Measurements from ENCODE around the gene L1TD1.
A peak's percentile ranks its signal among the peaks of the same experiment; 100 is the strongest.
"Not testable (repeated sequence)": the region's sequence is repeated elsewhere in the genome, so short reads cannot be mapped to it uniquely, and the experiment has no call there.

Gene L1TD1

GRCh38 chr1:62194651-62195544, at the start of gene L1TD1:
Gene L1TD1, plus strand, starts transcription at chr1:62194849. Its CDS starts 11,780 bp downstream, at chr1:62206629.
- FAIRE-seq (no peak), DNase-seq (ENCODE audit: extremely low spot score, insufficient read length, low read depth) (no peak)

DNA sequence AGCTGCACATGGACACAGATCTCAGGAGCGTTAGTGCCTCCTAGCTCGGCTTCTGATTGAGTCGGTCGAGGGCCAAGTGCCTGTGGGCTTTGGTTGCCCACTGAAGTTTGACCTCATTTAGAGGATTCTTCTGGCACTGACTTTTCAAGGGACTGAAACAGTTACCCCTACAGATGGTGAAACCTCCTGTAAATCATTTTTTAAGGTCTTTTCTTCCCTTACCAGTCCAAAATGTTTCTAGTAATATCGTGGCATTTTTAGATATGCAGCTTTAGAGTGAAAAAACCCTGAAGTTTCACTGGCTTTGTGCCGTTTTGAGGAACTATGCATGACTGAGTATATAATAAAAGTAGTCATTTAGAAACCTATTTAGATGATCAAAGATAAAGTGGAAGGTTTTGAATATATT, 34.7 kb upstream of the L1TD1 start:
- FAIRE-seq = peak; percentile 81
- peak; percentile 11 for DNase-seq (ENCODE audit: extremely low spot score, insufficient read length, low read depth)

- no peak for FAIRE-seq
- no peak for DNase-seq (ENCODE audit: extremely low spot score, insufficient read length, low read depth)
These were observed 32.9 kb upstream of the L1TD1 start for GRCh38 chr1:62161711-62162110.

GRCh38 chr1:62170380-62170779, 24.3 kb upstream of the L1TD1 start:
- not testable (repeated sequence) for DNase-seq (ENCODE audit: extremely low spot score, insufficient read length, low read depth); FAIRE-seq

GRCh38 chr1:62175568-62176179, 19.0 kb upstream of the L1TD1 start:
- peak; percentile 61 for FAIRE-seq
- peak; percentile 28 for DNase-seq (ENCODE audit: extremely low spot score, insufficient read length, low read depth)

DNA sequence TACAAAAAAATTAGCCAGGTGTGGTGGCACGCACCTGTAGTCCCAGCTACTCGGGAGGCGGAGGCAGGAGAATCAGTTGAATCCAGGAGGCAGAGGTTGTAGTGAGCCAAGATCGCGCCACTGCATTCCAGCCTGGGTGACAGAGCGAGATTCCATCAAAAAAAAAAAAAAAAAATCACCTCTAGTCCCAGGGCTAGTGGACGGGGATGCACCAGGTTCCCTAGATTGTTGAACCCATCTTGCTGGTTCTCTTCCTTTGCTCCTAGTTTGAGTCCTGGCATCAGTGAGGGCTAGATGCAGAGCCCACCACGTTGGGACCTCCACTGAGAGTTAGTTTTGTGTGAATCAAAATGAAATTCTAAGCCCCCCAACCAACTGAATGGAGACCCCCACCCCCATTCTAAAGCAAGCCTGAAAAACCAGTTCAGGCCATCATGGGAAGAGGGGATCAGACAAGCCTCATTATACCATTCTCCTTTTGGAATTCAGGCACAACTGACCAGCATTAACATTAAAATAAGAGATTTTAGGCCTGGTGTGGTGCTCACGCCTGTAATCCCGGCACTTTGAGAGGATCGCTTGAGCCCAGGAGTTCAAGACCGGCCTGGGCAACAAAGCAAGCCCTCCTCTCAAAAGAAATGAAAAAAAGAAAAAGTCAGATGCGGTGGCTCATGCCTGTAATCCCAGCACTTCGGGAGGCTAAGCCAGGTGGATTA, 17.9 kb upstream of the L1TD1 start:
- no peak for DNase-seq (ENCODE audit: extremely low spot score, insufficient read length, low read depth)
- FAIRE-seq = no peak

DNA sequence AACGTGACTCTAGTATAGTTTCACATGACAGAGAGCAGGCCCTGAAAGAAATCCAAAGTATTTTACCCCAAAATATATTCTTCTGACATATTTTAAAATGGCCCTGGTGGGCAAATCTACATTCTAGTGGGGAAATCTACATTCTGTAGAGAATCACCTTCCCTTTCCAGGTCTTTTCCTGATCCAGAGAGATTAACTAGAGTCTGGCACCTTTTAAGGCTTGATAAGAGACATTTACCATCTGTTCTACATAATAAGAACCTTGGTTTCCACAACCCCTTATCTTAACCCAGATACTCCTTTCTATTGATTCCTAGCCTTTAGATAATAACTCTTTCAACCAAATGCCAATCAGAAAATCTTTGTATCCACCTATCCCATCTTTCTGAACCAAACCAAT, 17.0 kb upstream of the L1TD1 start:
- DNase-seq (ENCODE audit: extremely low spot score, insufficient read length, low read depth) = no peak
- no peak for FAIRE-seq

- FAIRE-seq (no peak), DNase-seq (ENCODE audit: extremely low spot score, insufficient read length, low read depth) (no peak)
These were observed 16.3 kb upstream of the L1TD1 start for GRCh38 chr1:62178372-62178771.

DNA sequence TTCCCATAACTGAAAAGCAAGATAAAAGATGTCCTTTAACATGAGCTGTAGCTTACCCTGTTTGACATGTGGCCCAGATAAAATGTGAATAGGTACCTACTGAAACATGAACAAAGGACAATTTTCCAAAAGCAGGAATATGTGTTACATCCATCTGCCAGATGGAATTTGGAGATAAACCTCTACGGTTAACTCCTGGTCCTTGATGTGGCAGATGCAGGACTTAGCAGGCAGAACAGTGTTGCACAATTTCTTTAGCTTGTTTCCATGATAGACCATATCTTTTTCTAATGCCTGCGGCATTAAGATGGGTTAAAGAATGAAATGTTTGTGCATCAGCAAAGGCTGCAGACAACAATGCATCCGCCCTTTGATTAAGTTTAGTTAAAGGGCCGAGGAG, 14.6 kb upstream of the L1TD1 start:
- not testable (repeated sequence) for DNase-seq (ENCODE audit: extremely low spot score, insufficient read length, low read depth); FAIRE-seq

- DNase-seq (ENCODE audit: extremely low spot score, insufficient read length, low read depth) (no peak), FAIRE-seq (no peak)
These were observed 14.0 kb upstream of the L1TD1 start for GRCh38 chr1:62180639-62181038.

GRCh38 chr1:62181532-62181931, 13.1 kb upstream of the L1TD1 start:
- FAIRE-seq = no peak
- DNase-seq (ENCODE audit: extremely low spot score, insufficient read length, low read depth) = no peak

DNA sequence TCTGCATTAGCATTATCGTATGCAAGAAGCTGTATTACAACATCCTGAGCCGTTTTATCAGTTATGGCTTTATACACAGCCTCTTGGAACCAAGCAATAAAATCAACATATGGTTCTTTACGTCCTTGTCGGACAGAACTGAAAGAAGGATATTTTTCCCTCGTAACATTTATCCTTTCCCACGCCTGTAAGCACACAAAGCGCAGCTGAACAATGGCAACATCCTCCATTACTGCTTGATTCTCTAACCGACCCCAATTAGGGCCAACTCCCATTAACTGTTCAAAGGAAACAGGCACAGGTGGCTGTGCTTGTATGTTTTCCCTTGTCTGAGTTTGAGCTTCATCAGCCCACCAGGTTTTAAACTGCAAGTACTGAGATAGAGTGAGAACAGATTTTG, 12.5 kb upstream of the L1TD1 start:
- not testable (repeated sequence) for DNase-seq (ENCODE audit: extremely low spot score, insufficient read length, low read depth); FAIRE-seq

DNA sequence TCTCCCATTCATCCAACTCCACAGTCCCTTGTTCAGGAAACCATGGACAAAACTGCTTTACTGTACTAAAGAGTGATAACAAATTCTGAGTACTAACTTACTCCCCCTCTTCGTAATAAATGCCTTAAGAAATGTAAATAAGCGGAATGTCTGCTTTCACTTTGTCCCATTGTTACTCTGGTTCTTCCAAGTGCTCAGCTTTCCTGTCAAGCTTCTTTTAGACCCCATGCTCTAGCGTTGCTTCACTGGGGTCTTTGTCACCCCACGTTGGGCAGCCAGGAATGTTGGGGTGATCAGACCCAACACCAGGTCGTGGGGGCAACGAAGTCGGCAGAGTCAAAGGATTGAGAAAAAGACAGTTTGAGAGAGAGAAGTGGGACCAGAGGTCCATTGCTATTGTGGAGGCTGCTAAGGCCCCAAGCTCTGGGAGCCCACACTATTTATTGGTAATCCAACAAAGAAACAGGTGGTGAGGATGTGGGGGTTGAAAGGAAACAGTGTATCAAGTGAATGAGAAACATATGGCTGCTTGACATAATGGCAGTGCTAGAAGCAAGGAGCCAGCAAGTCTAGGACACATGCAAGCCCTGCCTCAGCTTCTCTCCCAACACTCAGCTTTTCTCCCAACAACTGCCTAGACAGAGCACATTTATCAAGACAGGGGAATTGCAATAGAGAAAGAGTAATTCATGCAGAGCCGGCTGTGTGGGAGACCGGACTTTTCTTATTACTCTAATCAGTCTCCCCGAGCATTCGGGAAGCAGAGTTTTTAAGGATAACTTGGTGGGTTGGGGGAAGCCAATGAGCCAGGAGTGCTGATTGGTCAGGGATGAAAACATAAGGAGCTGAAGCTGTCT, 11.3 kb upstream of the L1TD1 start:
- DNase-seq (ENCODE audit: extremely low spot score, insufficient read length, low read depth); FAIRE-seq: not testable (repeated sequence)

DNA sequence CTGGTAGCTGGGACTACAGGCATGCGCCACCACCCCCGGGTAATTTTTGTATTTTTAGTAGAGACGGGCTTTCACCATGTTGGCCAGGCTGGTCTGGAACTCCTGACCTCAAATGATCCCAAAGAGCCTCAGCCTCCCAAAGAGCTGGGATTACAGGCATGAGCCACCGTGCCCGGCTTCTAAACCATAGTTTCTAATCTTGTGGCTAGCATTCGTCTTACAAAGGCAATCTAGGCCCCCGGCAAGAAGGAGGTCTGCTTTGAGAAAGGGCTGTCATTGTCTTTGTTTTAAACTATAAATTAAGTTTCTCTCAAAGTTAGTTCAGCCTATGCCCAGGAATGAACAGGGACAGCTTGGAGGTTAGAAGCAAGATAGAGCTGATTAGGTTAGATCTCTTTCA, 10.3 kb upstream of the L1TD1 start:
- DNase-seq (ENCODE audit: extremely low spot score, insufficient read length, low read depth) = no peak
- FAIRE-seq = no peak

DNA sequence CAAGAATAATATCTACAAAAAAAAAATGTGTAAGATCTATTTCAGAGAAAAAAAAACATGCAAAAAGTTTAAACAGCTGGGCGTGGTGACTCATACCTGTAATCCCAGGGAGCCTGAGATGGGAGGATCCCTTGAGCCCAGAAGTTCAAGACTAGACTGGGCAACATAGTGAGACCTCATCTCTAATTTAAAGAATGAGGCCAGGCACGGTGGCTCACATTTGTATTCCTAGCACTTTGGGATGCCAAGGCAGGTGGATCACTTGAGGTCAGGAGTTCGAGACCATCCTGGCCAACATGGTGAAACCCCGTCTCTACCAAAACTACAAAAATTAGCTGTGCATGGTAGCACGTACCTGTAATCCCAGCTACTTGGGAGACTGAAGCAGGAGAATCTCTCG, 9.4 kb upstream of the L1TD1 start:
- FAIRE-seq; DNase-seq (ENCODE audit: extremely low spot score, insufficient read length, low read depth): not testable (repeated sequence)

GRCh38 chr1:62185677-62186076, 9.0 kb upstream of the L1TD1 start:
- FAIRE-seq (no peak), DNase-seq (ENCODE audit: extremely low spot score, insufficient read length, low read depth) (no peak)

DNA sequence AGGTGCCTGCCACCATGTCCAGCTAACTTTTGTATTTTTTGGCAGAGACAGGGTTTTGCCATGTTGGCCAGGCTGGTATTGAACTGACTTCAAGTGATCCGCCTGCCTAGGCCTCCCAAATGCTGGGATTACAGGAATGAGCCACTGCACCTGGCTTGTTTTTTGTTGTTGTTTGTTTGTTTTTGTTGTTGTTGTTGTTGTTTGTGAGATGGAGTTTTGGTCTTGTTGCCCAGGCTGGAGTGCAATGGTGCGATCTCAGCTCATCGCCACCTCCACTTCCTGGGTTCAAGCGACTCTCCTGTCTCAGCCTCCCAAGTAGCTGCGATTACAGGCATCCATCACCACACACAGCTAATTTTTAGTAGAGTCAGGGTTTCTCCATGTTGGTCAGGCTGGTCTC, 7.1 kb upstream of the L1TD1 start:
- DNase-seq (ENCODE audit: extremely low spot score, insufficient read length, low read depth) (no peak), FAIRE-seq (no peak)

- FAIRE-seq (no peak), DNase-seq (ENCODE audit: extremely low spot score, insufficient read length, low read depth) (no peak)
These were observed 6.5 kb upstream of the L1TD1 start for GRCh38 chr1:62188111-62188510.

GRCh38 chr1:62196086-62196690, 1.5 kb downstream of the L1TD1 start:
- DNase-seq (ENCODE audit: extremely low spot score, insufficient read length, low read depth) (no peak), FAIRE-seq (no peak)
